Caco-2 (cell line): ENCODE data around the gene CERT1. TPM values are rescaled to one million over a fixed set of nuclear protein-coding genes. Genes with fewer than 3 reads are reported as not detected.
A peak's percentile ranks its signal among the peaks of the same experiment; 100 is the strongest.

Experiments used
- BruUV-seq: library from RNA; stranded (reverse); fragments of 400-500 nt; replicated peaks from 2 replicates; lab custom pipeline; 2021; lab: Mats Ljungman, UMichigan
- CTCF ChIA-PET: fragments of 300-600 bp; sonication (Branson Sonifier 250); formaldehyde crosslinking; loops from one replicate; lab custom pipeline; 2022; ENCODE audit warnings: antibody characterized with exemption; lab: Charles Lee
- POLR2A ChIA-PET: fragments of 300-600 bp; sonication (Branson Sonifier 250); formaldehyde crosslinking; loops from one replicate; lab custom pipeline; 2022; ENCODE audit warnings: antibody characterized with exemption; lab: Charles Lee
- DNase-seq, 2 experiments: peaks; one replicate each; pipeline versions ENCODE4 v3.0.0 to v3.0.0-alpha.2; 2020 to 2022
- H3K27me3 ChIP-seq: replicated peaks from 2 replicates; pipeline ENCODE4 v1.6.0; 2011; ENCODE audit warnings: low read length; ENCODE audit not compliant: control insufficient read depth, insufficient read depth
- H3K36me3 ChIP-seq: 2 replicates; pipeline ENCODE4 v1.5.1; 2011; ENCODE audit warnings: low read length; ENCODE audit not compliant: control insufficient read depth, insufficient read depth
- H3K4me1 ChIP-seq: fragments of 250-450 bp; sonication (Bioruptor Pico); 2 replicates; pipeline ENCODE4 v1.5.1; 2020; ENCODE audit warnings: mild to moderate bottlenecking
- H3K4me3 ChIP-seq: 2 replicates; pipeline ENCODE4 v1.5.1; 2011; ENCODE audit warnings: low read depth, mild to moderate bottlenecking, control low read depth, low read length
- H3K9me3 ChIP-seq: fragments of 250-450 bp; sonication (Bioruptor Pico); 2 replicates; pipeline ENCODE4 v1.5.1; 2020; ENCODE audit warnings: mild to moderate bottlenecking, moderate library complexity
- H3K27ac Mint-ChIP-seq: one replicate; pipeline ENCODE4 v1.8.0; 2022; ENCODE audit warnings: mixed read lengths; ENCODE audit not compliant: unreplicated experiment
- H3K27me3 Mint-ChIP-seq: one replicate; pipeline ENCODE4 v1.8.0; 2022; ENCODE audit warnings: mixed read lengths; ENCODE audit not compliant: insufficient read depth, unreplicated experiment
- H3K36me3 Mint-ChIP-seq: one replicate; pipeline ENCODE4 v1.8.0; 2022; ENCODE audit warnings: mild to moderate bottlenecking, mixed read lengths; ENCODE audit not compliant: insufficient read depth, unreplicated experiment
- H3K4me1 Mint-ChIP-seq: one replicate; pipeline ENCODE4 v1.8.0; 2022; ENCODE audit warnings: low read depth, mixed read lengths; ENCODE audit not compliant: unreplicated experiment
- H3K4me3 Mint-ChIP-seq: one replicate; pipeline ENCODE4 v1.8.0; 2022; ENCODE audit warnings: mild to moderate bottlenecking, moderate library complexity, mixed read lengths; ENCODE audit not compliant: unreplicated experiment
- H3K9me3 Mint-ChIP-seq: one replicate; pipeline ENCODE4 v1.8.0; 2022; ENCODE audit warnings: mixed read lengths; ENCODE audit not compliant: unreplicated experiment
- intact Hi-C: fragments of 100-400 bp; cut with micrococcal nuclease; formaldehyde crosslinking; loops from one replicate; pipeline ENCODE4 v1.10.0; 2022; ENCODE audit not compliant: unreplicated experiment
- total RNA-seq: library from RNA; stranded (reverse); gene quantifications from 2 replicates; pipeline ENCODE4 v1.2.3, GENCODE V29; 2022
- TF ChIP-seq, protein P1 (sequence below), 2 experiments: fragments of 200-600 bp in 1 of 2; IDR thresholded peaks; 1 replicate in 1 of 2; 2 replicates in 1 of 2; pipeline versions ENCODE4 v1.5.1 to v1.8.0; 2011 to 2022; ENCODE audit warnings: antibody characterized with exemption in 1 of 2, control low read depth in 1 of 2, inconsistent platforms in 1 of 2, low read depth in 1 of 2, low read length in 1 of 2, mild to moderate bottlenecking in 1 of 2, moderate library complexity in 1 of 2; ENCODE audit not compliant: insufficient read depth in 1 of 2, severe bottlenecking in 1 of 2, unreplicated experiment in 1 of 2

The CERT1 gene
- total RNA-seq, 1 experiment from 2014 or later: 44.3 TPM

DNA sequence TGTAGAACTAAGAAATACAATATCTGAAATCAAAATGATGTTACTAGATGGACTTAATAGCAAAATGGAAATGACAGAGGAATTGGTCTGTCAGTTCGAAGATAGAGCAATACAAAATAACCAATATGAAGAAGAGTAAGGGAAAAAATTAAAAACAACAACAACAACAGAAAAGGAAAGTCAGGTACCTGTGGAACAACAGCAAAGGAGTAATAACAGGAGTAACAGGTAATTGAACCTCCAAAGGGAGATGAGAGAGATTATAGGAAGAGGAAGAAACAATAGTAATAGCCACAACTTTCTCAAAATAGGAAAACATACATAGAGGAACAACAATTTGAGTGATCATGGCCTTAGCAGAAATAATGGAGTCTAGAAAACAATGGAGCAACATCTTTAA lies 13.9 kb upstream of the CERT1 start:
- H3K9me3 Mint-ChIP-seq: peaks cover 9% of the 10 kb centered on the region
- TF ChIP-seq, protein P1, sequence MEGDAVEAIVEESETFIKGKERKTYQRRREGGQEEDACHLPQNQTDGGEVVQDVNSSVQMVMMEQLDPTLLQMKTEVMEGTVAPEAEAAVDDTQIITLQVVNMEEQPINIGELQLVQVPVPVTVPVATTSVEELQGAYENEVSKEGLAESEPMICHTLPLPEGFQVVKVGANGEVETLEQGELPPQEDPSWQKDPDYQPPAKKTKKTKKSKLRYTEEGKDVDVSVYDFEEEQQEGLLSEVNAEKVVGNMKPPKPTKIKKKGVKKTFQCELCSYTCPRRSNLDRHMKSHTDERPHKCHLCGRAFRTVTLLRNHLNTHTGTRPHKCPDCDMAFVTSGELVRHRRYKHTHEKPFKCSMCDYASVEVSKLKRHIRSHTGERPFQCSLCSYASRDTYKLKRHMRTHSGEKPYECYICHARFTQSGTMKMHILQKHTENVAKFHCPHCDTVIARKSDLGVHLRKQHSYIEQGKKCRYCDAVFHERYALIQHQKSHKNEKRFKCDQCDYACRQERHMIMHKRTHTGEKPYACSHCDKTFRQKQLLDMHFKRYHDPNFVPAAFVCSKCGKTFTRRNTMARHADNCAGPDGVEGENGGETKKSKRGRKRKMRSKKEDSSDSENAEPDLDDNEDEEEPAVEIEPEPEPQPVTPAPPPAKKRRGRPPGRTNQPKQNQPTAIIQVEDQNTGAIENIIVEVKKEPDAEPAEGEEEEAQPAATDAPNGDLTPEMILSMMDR (IDR thresholded peaks at IDR 0.05; ENCODE audit: insufficient read depth in 1 of 2, low read depth in 1 of 2, low read length in 1 of 2, severe bottlenecking in 1 of 2, unreplicated experiment in 1 of 2): no peak
- H3K4me1 Mint-ChIP-seq: peaks cover 22% of the 10 kb centered on the region
- peaks cover 20% of the 10 kb centered on the region for H3K4me1 ChIP-seq
- peaks cover 8% of the 10 kb centered on the region for H3K36me3 Mint-ChIP-seq
- H3K27me3 Mint-ChIP-seq: no peaks in the 10 kb centered on the region
- no peak overlapping the region for H3K4me3 ChIP-seq
- DNase-seq: no peak
- intact Hi-C loops: no loop called here
- H3K36me3 ChIP-seq: no peaks in the 10 kb centered on the region
- ChIA-PET POLR2A (no interaction called here), CTCF (no interaction called here)
- peaks cover 5% of the 10 kb centered on the region for H3K9me3 ChIP-seq
- BruUV-seq: no TSS peak
- H3K27me3 ChIP-seq: no peaks in the 10 kb centered on the region
- H3K4me3 Mint-ChIP-seq: no peak overlapping the region
- no peak overlapping the region for H3K27ac Mint-ChIP-seq

DNA sequence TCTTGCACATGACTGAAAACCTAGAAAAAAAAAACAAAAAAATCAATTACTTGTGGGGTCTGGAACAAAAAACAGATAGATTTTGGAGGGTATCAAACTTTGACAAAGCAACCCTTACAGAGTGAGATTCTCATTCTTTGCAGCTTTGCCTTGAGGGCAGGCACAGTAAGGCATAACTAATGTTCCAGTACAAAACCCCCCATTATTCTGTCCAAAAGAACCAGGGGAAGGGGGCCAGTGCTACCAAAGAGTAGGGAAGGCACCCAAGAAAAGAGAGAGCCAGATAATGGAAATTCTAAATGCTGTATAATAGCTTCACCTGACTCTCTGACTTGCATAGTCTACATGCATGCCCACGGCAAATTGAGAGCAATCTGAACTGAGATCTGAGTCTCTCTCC lies 13.2 kb upstream of the CERT1 start:
- Mint-ChIP-seq H3K36me3 (peaks cover 8% of the 10 kb centered on the region), H3K4me3 (no peak overlapping the region), H3K27me3 (no peaks in the 10 kb centered on the region), H3K4me1 (peaks cover 22% of the 10 kb centered on the region), H3K9me3 (peaks cover 16% of the 10 kb centered on the region), H3K27ac (peak overlapping the region; percentile 77)
- intact Hi-C loops: loop anchor here (5.0 kb wide), 1 partner anchor 93 kb away; no protein-coding TSS in a partner anchor
- DNase-seq: no peak
- ChIA-PET CTCF (no interaction called here), POLR2A (no interaction called here)
- Histone ChIP-seq H3K4me1 (peaks cover 20% of the 10 kb centered on the region), H3K27me3 (no peaks in the 10 kb centered on the region), H3K36me3 (no peaks in the 10 kb centered on the region), H3K4me3 (no peak overlapping the region), H3K9me3 (peaks cover 5% of the 10 kb centered on the region)
- no TSS peak for BruUV-seq
- TF ChIP-seq, protein P1 (IDR thresholded peaks at IDR 0.05; ENCODE audit: insufficient read depth in 1 of 2, low read depth in 1 of 2, low read length in 1 of 2, severe bottlenecking in 1 of 2, unreplicated experiment in 1 of 2): no peak

DNA sequence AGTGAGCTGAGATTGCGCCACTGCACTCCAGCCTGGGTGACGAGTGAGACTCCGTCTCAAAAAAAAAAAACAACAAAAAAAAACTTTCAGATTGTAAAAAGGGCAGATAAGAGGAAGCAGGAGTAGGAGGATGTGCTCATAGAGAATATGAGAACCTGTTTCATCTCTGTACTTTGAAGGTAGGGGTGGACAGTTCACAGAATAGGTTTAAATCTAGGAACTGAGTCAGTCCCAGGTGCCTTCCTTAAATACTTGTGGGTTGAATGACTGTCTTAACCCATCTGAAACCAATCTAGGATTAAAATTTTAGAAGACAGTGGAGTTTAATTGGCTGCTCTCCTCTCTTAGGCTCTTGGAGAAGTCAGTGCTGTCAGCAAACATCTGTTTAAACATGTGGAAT lies 12.6 kb upstream of the CERT1 start:
- no peak overlapping the region for H3K4me3 ChIP-seq
- CTCF ChIA-PET: interaction anchor here (0.7 kb wide), 1 partner anchor 115 kb away, joined by 3 read pairs; no protein-coding TSS in a partner anchor
- BruUV-seq: no TSS peak
- Mint-ChIP-seq H3K27ac (peak overlapping the region; percentile 77), H3K4me3 (peak overlapping the region; percentile 55), H3K27me3 (no peaks in the 10 kb centered on the region), H3K9me3 (peaks cover 18% of the 10 kb centered on the region), H3K36me3 (peaks cover 8% of the 10 kb centered on the region), H3K4me1 (peaks cover 22% of the 10 kb centered on the region)
- peaks cover 20% of the 10 kb centered on the region for H3K4me1 ChIP-seq
- intact Hi-C loops: loop anchor here (5.0 kb wide), 1 partner anchor 93 kb away; no protein-coding TSS in a partner anchor
- no peak for DNase-seq
- TF ChIP-seq, protein P1 (IDR thresholded peaks at IDR 0.05; ENCODE audit: insufficient read depth in 1 of 2, low read depth in 1 of 2, low read length in 1 of 2, severe bottlenecking in 1 of 2, unreplicated experiment in 1 of 2): no peak
- POLR2A ChIA-PET: no interaction called here
- peaks cover 5% of the 10 kb centered on the region for H3K9me3 ChIP-seq
- no peaks in the 10 kb centered on the region for H3K36me3 ChIP-seq
- H3K27me3 ChIP-seq: no peaks in the 10 kb centered on the region
